ENCODE measurements around the gene PTPN23. TPM values are rescaled to one million over a fixed set of nuclear protein-coding genes. Genes with fewer than 3 reads are reported as not detected.

PTPN23 gene
- total and polyA plus RNA-seq, 7 donors, result 7.8 to 26.9 (median 11.4) TPM

- Histone ChIP-seq H3K27me3 (no peaks in the 10 kb centered on the region), H3K27ac (no peak overlapping the region), H3K36me3 (peaks cover 8 to 69% (median 30%) of the 10 kb centered on the region in 4 donors), H3K4me1 (peaks cover 0 to 18% (median 12%) of the 10 kb centered on the region in 4 donors), H3K4me3 (no peak overlapping the region), H3K9me3 (no peaks in the 10 kb centered on the region)
- 94 to 95% methylated on average over 17 of the region's 17 CpGs for WGBS, 2 donors
- DNase-seq, result no peak
- intact Hi-C loops (cut with DNase I), result loop anchor here (10.0 kb wide), 1 partner anchor 385 kb away; the partner anchor contains the start of gene DHX30
- TF ChIP-seq POLR2AphosphoS5 (IDR thresholded peaks at IDR 0.05) (no peak), CTCF (IDR thresholded peaks at IDR 0.05) (no peak), EP300 (IDR thresholded peaks at IDR 0.05) (no peak), POLR2A (IDR thresholded peaks at IDR 0.05) (no peak)
Measured at GRCh38 chr3:47419083-47420043, 38.5 kb downstream of the PTPN23 start.

- Histone ChIP-seq H3K27me3 (no peaks in the 10 kb centered on the region), H3K27ac (no peak overlapping the region), H3K4me1 (peaks cover 0 to 18% (median 12%) of the 10 kb centered on the region in 4 donors), H3K36me3 (peaks cover under 1 to 69% (median 26%) of the 10 kb centered on the region in 4 donors), H3K9me3 (no peaks in the 10 kb centered on the region), H3K4me3 (no peak overlapping the region)
- intact Hi-C loops (cut with DNase I), result no loop called here
- 91 to 94% methylated on average over 5 of the region's 5 CpGs for WGBS, 2 donors
- no peak for DNase-seq
- TF ChIP-seq POLR2A (IDR thresholded peaks at IDR 0.05) (no peak), CTCF (IDR thresholded peaks at IDR 0.05) (no peak), POLR2AphosphoS5 (IDR thresholded peaks at IDR 0.05) (no peak), EP300 (IDR thresholded peaks at IDR 0.05) (no peak)
Measured at GRCh38 chr3:47420044-47420430, 39.2 kb downstream of the PTPN23 start.

- Histone ChIP-seq H3K36me3 (peaks cover 0 to 69% (median 24%) of the 10 kb centered on the region in 4 donors), H3K4me3 (no peak overlapping the region), H3K27ac (peak overlapping the region; percentile 55 to 76 (median 69)), H3K4me1 (peaks cover 0 to 18% (median 12%) of the 10 kb centered on the region in 4 donors), H3K27me3 (no peaks in the 10 kb centered on the region), H3K9me3 (no peaks in the 10 kb centered on the region)
- intact Hi-C loops (cut with DNase I), result loop anchor here (1.0 kb wide), 1 partner anchor 56 kb away; no protein-coding TSS in a partner anchor
- 69 to 72% methylated on average over 29 of the region's 29 CpGs for WGBS, 2 donors
- DNase-seq, result peak; percentile 91
- no peak for TF ChIP-seq POLR2A (IDR thresholded peaks at IDR 0.05)
- peak in 2 of 4 donors; percentile 33 to 40 for TF ChIP-seq POLR2AphosphoS5 (IDR thresholded peaks at IDR 0.05)
- peak; percentile 86 to 96 (median 90) for TF ChIP-seq CTCF (IDR thresholded peaks at IDR 0.05)
Measured at GRCh38 chr3:47420511-47421484, 40.0 kb downstream of the PTPN23 start.
